IPS DF 19.7 (cell line): Measurements from ENCODE around the gene KCNIP4.

ENCODE experiments used
- DNase-seq: peaks from one replicate; pipeline ENCODE4 v3.0.0-alpha.2; 2013; ENCODE audit warnings: low read depth, low spot score

Gene KCNIP4

GRCh38 chr4:21695141-21695540 lies 253.4 kb downstream of the KCNIP4 start:
- no peak for DNase-seq

- no peak for DNase-seq
These were observed 256.3 kb downstream of the KCNIP4 start for GRCh38 chr4:21692241-21692640.

GRCh38 chr4:21688596-21689265 lies 259.8 kb downstream of the KCNIP4 start:
- no peak for DNase-seq

GRCh38 chr4:21685911-21686310 lies 262.7 kb downstream of the KCNIP4 start:
- DNase-seq, result no peak

GRCh38 chr4:21680326-21680898 lies 268.2 kb downstream of the KCNIP4 start:
- no peak for DNase-seq

- DNase-seq, result no peak
These were observed 269.9 kb downstream of the KCNIP4 start for GRCh38 chr4:21678711-21679110.

GRCh38 chr4:21677173-21677572 lies 271.4 kb downstream of the KCNIP4 start:
- DNase-seq, result no peak

- DNase-seq, result no peak
These were observed 284.2 kb downstream of the KCNIP4 start for GRCh38 chr4:21664355-21664754.

GRCh38 chr4:21656832-21657231 lies 291.7 kb downstream of the KCNIP4 start:
- DNase-seq, result peak; percentile 5

- DNase-seq, result no peak
These were observed 293.5 kb downstream of the KCNIP4 start for GRCh38 chr4:21655031-21655430.

- no peak for DNase-seq
These were observed 295.9 kb downstream of the KCNIP4 start for GRCh38 chr4:21652508-21653231.

GRCh38 chr4:21649391-21650090 lies 299.0 kb downstream of the KCNIP4 start:
- DNase-seq, result no peak

GRCh38 chr4:21645776-21646175 lies 302.8 kb downstream of the KCNIP4 start:
- no peak for DNase-seq

GRCh38 chr4:21641696-21642095 lies 306.9 kb downstream of the KCNIP4 start:
- DNase-seq, result no peak

- no peak for DNase-seq
These were observed 310.3 kb downstream of the KCNIP4 start for GRCh38 chr4:21638171-21638725.

- DNase-seq, result no peak
These were observed 319.5 kb downstream of the KCNIP4 start for GRCh38 chr4:21628916-21629610.

- no peak for DNase-seq
These were observed 320.4 kb downstream of the KCNIP4 start for GRCh38 chr4:21628116-21628670.

GRCh38 chr4:21625447-21625846 lies 323.1 kb downstream of the KCNIP4 start:
- no peak for DNase-seq

GRCh38 chr4:21605006-21605405 lies 343.6 kb downstream of the KCNIP4 start:
- no peak for DNase-seq

- DNase-seq, result no peak
These were observed 352.1 kb downstream of the KCNIP4 start for GRCh38 chr4:21596521-21596920.

- no peak for DNase-seq
These were observed 354.9 kb downstream of the KCNIP4 start for GRCh38 chr4:21593671-21594001.
